ENCODE measurements around the gene PRM2.

Gene PRM2

GRCh38 chr16:11253009-11253994, 23.0 kb downstream of the PRM2 start:
- H3K4me1 ChIP-seq (ENCODE audit: control insufficient read depth, insufficient read depth, low read length, poor library complexity, severe bottlenecking) = peaks cover 41% of the 10 kb centered on the region
- H3K27me3 ChIP-seq (replicated peaks; ENCODE audit: control insufficient read depth, insufficient read depth, low read length, poor library complexity, severe bottlenecking) = no peaks in the 10 kb centered on the region
- no peaks in the 10 kb centered on the region for H3K9me3 ChIP-seq (ENCODE audit: control insufficient read depth, low read length)
- H3K27ac ChIP-seq (ENCODE audit: insufficient read depth, low read length, poor library complexity, severe bottlenecking) = peak overlapping the region; percentile 79
- peak; percentile 39 to 60 (median 44) for DNase-seq
- peak overlapping the region; percentile 84 for H3K4me3 ChIP-seq (ENCODE audit: insufficient read depth, low read depth, low read length, poor library complexity, severe bottlenecking)
- no peaks in the 10 kb centered on the region for H3K36me3 ChIP-seq (ENCODE audit: control insufficient read depth, insufficient read depth, low read length)

DNA sequence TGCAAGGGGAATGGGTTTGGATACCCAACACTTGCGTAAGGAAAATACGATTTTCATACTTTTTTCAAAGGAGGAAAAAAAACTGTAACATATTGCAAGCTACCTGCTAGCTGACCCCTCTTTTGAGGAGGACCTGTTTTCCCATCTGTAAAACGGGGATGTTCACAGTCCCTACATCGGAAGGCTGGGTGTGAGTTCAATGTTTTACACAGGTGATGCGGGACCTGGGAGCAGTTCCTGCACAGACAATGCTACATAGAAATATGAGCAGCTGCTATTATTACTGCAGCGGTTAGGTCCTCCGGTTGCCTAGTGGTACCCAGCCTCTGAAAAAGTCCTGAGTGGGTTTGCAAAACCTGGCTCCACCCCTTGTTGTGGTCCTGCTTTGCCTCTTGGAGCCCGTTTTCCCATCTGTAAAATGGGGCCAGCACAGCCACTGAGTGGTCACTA, 23.8 kb downstream of the PRM2 start:
- DNase-seq = no peak
- Histone ChIP-seq H3K36me3 (ENCODE audit: control insufficient read depth, insufficient read depth, low read length) (no peaks in the 10 kb centered on the region), H3K4me1 (ENCODE audit: control insufficient read depth, insufficient read depth, low read length, poor library complexity, severe bottlenecking) (peaks cover 33% of the 10 kb centered on the region), H3K4me3 (ENCODE audit: insufficient read depth, low read depth, low read length, poor library complexity, severe bottlenecking) (peak overlapping the region; percentile 5), H3K9me3 (ENCODE audit: control insufficient read depth, low read length) (no peaks in the 10 kb centered on the region), H3K27ac (ENCODE audit: insufficient read depth, low read length, poor library complexity, severe bottlenecking) (peak overlapping the region; percentile 79), H3K27me3 (replicated peaks; ENCODE audit: control insufficient read depth, insufficient read depth, low read length, poor library complexity, severe bottlenecking) (no peaks in the 10 kb centered on the region)

- Histone ChIP-seq H3K27me3 (replicated peaks; ENCODE audit: control insufficient read depth, insufficient read depth, low read length, poor library complexity, severe bottlenecking) (no peaks in the 10 kb centered on the region), H3K4me3 (ENCODE audit: insufficient read depth, low read depth, low read length, poor library complexity, severe bottlenecking) (peak overlapping the region; percentile 5), H3K36me3 (ENCODE audit: control insufficient read depth, insufficient read depth, low read length) (no peaks in the 10 kb centered on the region), H3K27ac (ENCODE audit: insufficient read depth, low read length, poor library complexity, severe bottlenecking) (peak overlapping the region; percentile 79), H3K9me3 (ENCODE audit: control insufficient read depth, low read length) (no peaks in the 10 kb centered on the region), H3K4me1 (ENCODE audit: control insufficient read depth, insufficient read depth, low read length, poor library complexity, severe bottlenecking) (peaks cover 26% of the 10 kb centered on the region)
- DNase-seq = peak; percentile 49 to 68 (median 64)
Observed at GRCh38 chr16:11251525-11252481, 24.5 kb downstream of the PRM2 start.

DNA sequence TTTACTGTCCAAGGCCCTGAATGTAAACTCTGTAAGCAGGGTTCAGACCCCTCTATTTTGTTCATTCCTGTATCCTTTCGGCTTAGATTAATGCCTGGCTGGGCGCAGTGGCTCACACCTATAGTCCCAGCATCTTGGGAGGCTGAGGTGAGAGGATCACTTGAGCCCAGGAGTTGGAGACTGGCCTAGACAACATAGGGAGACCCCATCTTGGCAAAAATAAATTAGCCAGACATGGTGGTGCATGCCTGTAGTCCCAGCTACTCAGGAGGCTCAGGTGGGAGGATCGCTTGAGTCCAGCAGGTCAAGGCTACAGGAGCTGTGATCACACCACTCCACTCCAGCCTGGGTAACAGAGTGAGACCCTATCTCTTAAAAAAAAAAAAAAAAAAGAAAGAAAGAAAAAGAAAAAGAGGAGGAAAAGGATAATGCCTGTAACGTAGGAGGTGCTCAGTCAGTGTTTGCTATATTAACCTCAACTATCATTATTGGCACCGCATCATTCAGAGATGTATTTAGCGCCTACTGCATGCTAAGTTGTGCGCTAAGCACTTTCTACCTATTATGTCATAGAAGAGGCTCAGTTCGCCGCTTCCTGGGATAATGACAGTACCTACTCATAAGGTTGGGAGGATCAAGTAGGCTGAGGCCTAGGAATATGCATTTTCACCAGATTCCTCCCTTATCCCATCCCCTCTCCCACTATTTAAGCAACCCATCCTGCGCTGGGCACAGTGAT, 25.3 kb downstream of the PRM2 start:
- Histone ChIP-seq H3K27ac (ENCODE audit: insufficient read depth, low read length, poor library complexity, severe bottlenecking) (peak overlapping the region; percentile 49), H3K4me3 (ENCODE audit: insufficient read depth, low read depth, low read length, poor library complexity, severe bottlenecking) (no peak overlapping the region), H3K36me3 (ENCODE audit: control insufficient read depth, insufficient read depth, low read length) (no peaks in the 10 kb centered on the region), H3K9me3 (ENCODE audit: control insufficient read depth, low read length) (no peaks in the 10 kb centered on the region), H3K4me1 (ENCODE audit: control insufficient read depth, insufficient read depth, low read length, poor library complexity, severe bottlenecking) (peaks cover 23% of the 10 kb centered on the region), H3K27me3 (replicated peaks; ENCODE audit: control insufficient read depth, insufficient read depth, low read length, poor library complexity, severe bottlenecking) (no peaks in the 10 kb centered on the region)
- DNase-seq = no peak

DNA sequence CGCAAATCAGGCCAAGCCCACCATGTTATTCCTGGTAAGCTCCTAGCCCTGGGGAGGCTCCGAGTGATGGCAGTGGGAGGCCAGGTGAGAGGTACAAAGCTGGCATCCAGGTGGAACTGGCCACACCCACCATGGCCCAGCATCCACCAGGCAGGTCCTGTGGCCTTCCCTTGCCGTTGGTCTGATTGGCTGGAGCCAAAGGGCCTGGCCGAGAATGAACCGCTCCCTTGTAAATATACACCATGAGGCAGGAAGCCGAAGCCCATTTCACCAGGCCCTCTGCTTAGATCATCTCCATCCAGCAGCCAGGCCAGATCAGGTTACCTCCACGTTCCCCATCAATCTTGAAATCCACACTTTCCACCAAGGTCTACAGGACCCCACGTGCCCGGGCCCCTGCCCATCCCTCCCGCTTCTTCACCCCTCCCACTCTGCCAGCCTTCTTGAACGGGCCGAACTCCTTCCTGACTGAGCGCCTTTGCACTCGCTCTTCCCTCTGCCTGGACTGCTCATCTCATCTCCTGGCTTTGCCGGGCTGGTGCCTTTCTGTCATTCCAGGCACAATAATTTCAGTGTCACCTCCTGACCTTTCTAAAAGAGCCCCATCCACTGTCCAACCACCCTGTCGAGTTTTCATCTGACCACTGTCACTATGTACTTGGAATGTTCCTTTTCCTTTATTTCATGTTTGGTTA, 26.0 kb downstream of the PRM2 start:
- H3K27me3 ChIP-seq (replicated peaks; ENCODE audit: control insufficient read depth, insufficient read depth, low read length, poor library complexity, severe bottlenecking) = no peaks in the 10 kb centered on the region

DNA sequence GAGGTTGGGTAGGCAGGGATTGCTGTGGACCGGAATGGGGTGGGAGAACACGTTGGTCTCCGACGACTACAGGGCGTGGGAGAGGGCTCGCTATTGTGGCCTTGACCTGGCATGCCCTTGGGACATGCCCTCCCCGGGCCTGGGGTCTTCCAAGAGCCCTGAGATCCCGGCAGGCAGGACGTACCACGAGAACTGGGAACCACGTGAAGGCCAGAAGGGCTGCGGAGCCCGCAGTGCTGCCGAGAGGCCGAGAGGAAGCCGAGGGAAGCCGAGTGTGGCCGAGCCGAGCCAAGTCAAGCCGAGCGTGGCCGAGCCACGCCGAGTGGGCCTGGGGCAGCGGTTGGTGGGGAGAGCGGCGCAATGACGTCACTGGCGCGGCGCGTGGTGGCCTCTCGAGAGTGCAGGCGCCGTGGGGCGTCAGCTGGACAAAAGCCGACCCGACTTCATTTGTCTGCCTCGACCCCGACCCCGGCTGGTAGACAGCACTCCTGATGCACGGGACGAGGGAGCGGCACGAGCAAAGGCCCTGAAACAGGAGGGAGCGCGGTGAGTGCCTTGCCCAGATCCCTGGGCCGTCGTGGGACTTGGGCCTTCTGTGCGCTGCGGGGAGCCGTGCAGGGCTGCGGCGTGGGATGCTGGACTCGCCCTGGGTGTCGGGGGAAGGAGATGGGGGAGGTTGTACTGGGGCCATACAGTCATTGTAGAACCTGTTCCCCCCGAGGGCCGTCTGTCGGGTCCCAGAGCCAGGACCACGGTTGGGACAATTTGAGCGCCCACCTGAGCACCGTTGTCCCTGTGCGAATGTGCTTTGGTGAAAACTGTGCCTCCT, 26.8 kb downstream of the PRM2 start:
- Histone ChIP-seq H3K27me3 (replicated peaks; ENCODE audit: control insufficient read depth, insufficient read depth, low read length, poor library complexity, severe bottlenecking) (no peaks in the 10 kb centered on the region), H3K36me3 (ENCODE audit: control insufficient read depth, insufficient read depth, low read length) (no peaks in the 10 kb centered on the region), H3K9me3 (ENCODE audit: control insufficient read depth, low read length) (no peaks in the 10 kb centered on the region), H3K4me3 (ENCODE audit: insufficient read depth, low read depth, low read length, poor library complexity, severe bottlenecking) (no peak overlapping the region), H3K4me1 (ENCODE audit: control insufficient read depth, insufficient read depth, low read length, poor library complexity, severe bottlenecking) (peaks cover 23% of the 10 kb centered on the region), H3K27ac (ENCODE audit: insufficient read depth, low read length, poor library complexity, severe bottlenecking) (no peak overlapping the region)
- no peak for DNase-seq

More for the DNA sequence above, 26.0 kb downstream of the PRM2 start:
- no peak for DNase-seq
- no peaks in the 10 kb centered on the region for H3K36me3 ChIP-seq (ENCODE audit: control insufficient read depth, insufficient read depth, low read length)
- H3K27ac ChIP-seq (ENCODE audit: insufficient read depth, low read length, poor library complexity, severe bottlenecking) = no peak overlapping the region
- no peaks in the 10 kb centered on the region for H3K9me3 ChIP-seq (ENCODE audit: control insufficient read depth, low read length)
- H3K4me1 ChIP-seq (ENCODE audit: control insufficient read depth, insufficient read depth, low read length, poor library complexity, severe bottlenecking) = peaks cover 23% of the 10 kb centered on the region
- H3K4me3 ChIP-seq (ENCODE audit: insufficient read depth, low read depth, low read length, poor library complexity, severe bottlenecking) = no peak overlapping the region

DNA sequence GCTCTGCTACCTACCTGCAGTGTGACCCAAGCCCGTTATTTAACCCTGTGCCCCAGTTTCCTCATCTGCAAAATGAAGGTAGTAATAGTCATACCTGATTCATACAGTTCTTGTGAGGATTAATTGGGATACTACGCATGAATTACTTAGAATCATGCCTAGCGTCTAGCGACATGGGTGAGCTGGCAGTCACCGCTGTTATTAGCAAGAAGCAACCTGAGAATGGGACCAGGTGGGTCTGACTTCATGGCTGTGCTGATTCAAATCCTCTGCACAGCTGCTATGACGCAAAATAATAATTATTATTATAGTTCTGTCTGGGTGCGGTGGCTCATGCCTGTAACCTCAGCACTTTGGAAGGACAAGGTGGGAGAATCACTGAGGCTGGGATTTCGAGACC, 28.1 kb downstream of the PRM2 start:
- H3K36me3 ChIP-seq (ENCODE audit: control insufficient read depth, insufficient read depth, low read length) = no peaks in the 10 kb centered on the region
- no peaks in the 10 kb centered on the region for H3K27me3 ChIP-seq (replicated peaks; ENCODE audit: control insufficient read depth, insufficient read depth, low read length, poor library complexity, severe bottlenecking)
- H3K4me3 ChIP-seq (ENCODE audit: insufficient read depth, low read depth, low read length, poor library complexity, severe bottlenecking) = no peak overlapping the region
- H3K4me1 ChIP-seq (ENCODE audit: control insufficient read depth, insufficient read depth, low read length, poor library complexity, severe bottlenecking) = peaks cover 14% of the 10 kb centered on the region
- DNase-seq = no peak
- H3K27ac ChIP-seq (ENCODE audit: insufficient read depth, low read length, poor library complexity, severe bottlenecking) = no peak overlapping the region
- no peaks in the 10 kb centered on the region for H3K9me3 ChIP-seq (ENCODE audit: control insufficient read depth, low read length)

GRCh38 chr16:11245988-11246387, 30.3 kb downstream of the PRM2 start:
- H3K9me3 ChIP-seq (ENCODE audit: control insufficient read depth, low read length) = no peaks in the 10 kb centered on the region
- no peak overlapping the region for H3K4me3 ChIP-seq (ENCODE audit: insufficient read depth, low read depth, low read length, poor library complexity, severe bottlenecking)
- H3K27ac ChIP-seq (ENCODE audit: insufficient read depth, low read length, poor library complexity, severe bottlenecking) = no peak overlapping the region
- no peaks in the 10 kb centered on the region for H3K36me3 ChIP-seq (ENCODE audit: control insufficient read depth, insufficient read depth, low read length)
- DNase-seq = no peak
- H3K27me3 ChIP-seq (replicated peaks; ENCODE audit: control insufficient read depth, insufficient read depth, low read length, poor library complexity, severe bottlenecking) = no peaks in the 10 kb centered on the region
- peaks cover 2% of the 10 kb centered on the region for H3K4me1 ChIP-seq (ENCODE audit: control insufficient read depth, insufficient read depth, low read length, poor library complexity, severe bottlenecking)
